ENCODE data around the gene CYB5R3. TPM values are rescaled to one million over a fixed set of nuclear protein-coding genes. Genes with fewer than 3 reads are reported as not detected.

Gene CYB5R3
- 12.6 and 35.2 TPM in 2 replicates for total RNA-seq

GRCh38 chr22:42649246-42650099, at the start of gene CYB5R3:
CYB5R3 (minus strand) TSS chr22:42649392; CDS start chr22:42649315, 77 bp downstream.

GRCh38 chr22:42614312-42615091, 34.7 kb downstream of the CYB5R3 start, which contains the start of gene POLDIP3:
POLDIP3 (minus strand) TSS chr22:42614883; CDS start chr22:42614857, 26 bp downstream.

Other genes with a start within 250 kb of the CYB5R3 start
- 0.07 TPM in 1 of 2 replicates, not detected in the other for gene NFAM1, start 217.0 kb downstream of the CYB5R3 start, total RNA-seq
- gene RRP7A, start 129.6 kb downstream of the CYB5R3 start, total RNA-seq = 29.5 and 34.5 TPM in 2 replicates
- 1.0 and 1.6 TPM in 2 replicates for gene SERHL2, start 95.4 kb downstream of the CYB5R3 start, total RNA-seq
- gene POLDIP3, start 34.5 kb downstream of the CYB5R3 start, total RNA-seq = 21.5 and 30.1 TPM in 2 replicates
- under 0.01 and 0.14 TPM in 2 replicates for gene ATP5MGL, start 8.8 kb downstream of the CYB5R3 start, total RNA-seq
- 13.3 and 57.2 TPM in 2 replicates for gene A4GALT, start 71.5 kb upstream of the CYB5R3 start, total RNA-seq
- 70.7 and 113 TPM in 2 replicates for gene ARFGAP3, start 207.9 kb upstream of the CYB5R3 start, total RNA-seq

All from nasal cavity respiratory epithelium epithelial cell of viscerocranial mucosa (primary cell).